Left lung (tissue), 10 donors: Measurements from ENCODE around the gene PTH1R. TPM values are rescaled to one million over a fixed set of nuclear protein-coding genes. Genes with fewer than 3 reads are reported as not detected.

ENCODE experiments used
- ATAC-seq: fragments of 200-7000 bp; cut with Tn5 transposase; one replicate; pipeline ENCODE4 v1.9.1; 2020; ENCODE audit warnings: moderate library complexity
- DNase-seq, 4 donors: peaks; one replicate each; pipeline ENCODE4 v3.0.0-alpha.2; 2013 to 2020
- H3K27ac ChIP-seq, 2 donors: fragments of 200-600 bp; sonication (generic) in 1 of 2; one replicate each; pipeline versions ENCODE4 v1.5.0 to v1.8.0; 2020 to 2021
- H3K27me3 ChIP-seq, 2 donors: fragments of 200-600 bp; sonication (generic) in 1 of 2; one replicate each; pipeline versions ENCODE4 v1.5.0 to v1.8.0; 2020 to 2021
- H3K36me3 ChIP-seq, 2 donors: fragments of 200-600 bp; sonication (generic) in 1 of 2; one replicate each; pipeline versions ENCODE4 v1.5.0 to v1.8.0; 2020 to 2021
- H3K4me1 ChIP-seq, 2 donors: fragments of 200-600 bp; one replicate each; pipeline ENCODE4 v1.8.0; 2021
- H3K4me3 ChIP-seq, 2 donors: fragments of 200-600 bp; sonication (generic) in 1 of 2; one replicate each; pipeline versions ENCODE4 v1.5.0 to v1.8.0; 2020 to 2021; ENCODE audit warnings: mild to moderate bottlenecking in 1 of 2
- H3K9me3 ChIP-seq, 2 donors: fragments of 200-600 bp; sonication (generic) in 1 of 2; one replicate each; pipeline versions ENCODE4 v1.5.0 to v1.8.0; 2020 to 2021
- intact Hi-C, 2 donors: fragments of 100-400 bp; cut with DNase I; formaldehyde crosslinking; loops; one replicate each; pipeline versions ENCODE4 v1.11.2 to v1.14.2; 2022
- polyA plus RNA-seq, 6 donors: library from polyadenylated mRNA; unstranded; fragments of 120-200 nt; gene quantifications; one replicate each; pipeline ENCODE4 v1.2.1, GENCODE V29; 2013; ENCODE audit not compliant: insufficient read length in 6 of 6
- total RNA-seq, 2 donors: library from RNA; stranded (reverse); fragmentation: NEBNext Ultra II Directional; extraction: Animal tissue kit (Norgen Biotek cat#: 25700); gene quantifications; one replicate each; pipeline ENCODE4 v1.2.1, GENCODE V29; 2021
- TF ChIP-seq, protein P1 (sequence below), 2 donors: fragments of 200-600 bp; sonication (generic) in 1 of 2; IDR thresholded peaks; one replicate each; pipeline versions ENCODE4 v1.5.0 to v1.8.0; 2021; ENCODE audit warnings: antibody characterized with exemption in 2 of 2
- donor health status: DM: no; HTN: yes; CAD: no.
- donor health status: DM: no; HTN: no; CAD: no.

Gene PTH1R
- total and polyA plus RNA-seq, 8 donors: 12.0 to 131 (median 73.6) TPM

DNA sequence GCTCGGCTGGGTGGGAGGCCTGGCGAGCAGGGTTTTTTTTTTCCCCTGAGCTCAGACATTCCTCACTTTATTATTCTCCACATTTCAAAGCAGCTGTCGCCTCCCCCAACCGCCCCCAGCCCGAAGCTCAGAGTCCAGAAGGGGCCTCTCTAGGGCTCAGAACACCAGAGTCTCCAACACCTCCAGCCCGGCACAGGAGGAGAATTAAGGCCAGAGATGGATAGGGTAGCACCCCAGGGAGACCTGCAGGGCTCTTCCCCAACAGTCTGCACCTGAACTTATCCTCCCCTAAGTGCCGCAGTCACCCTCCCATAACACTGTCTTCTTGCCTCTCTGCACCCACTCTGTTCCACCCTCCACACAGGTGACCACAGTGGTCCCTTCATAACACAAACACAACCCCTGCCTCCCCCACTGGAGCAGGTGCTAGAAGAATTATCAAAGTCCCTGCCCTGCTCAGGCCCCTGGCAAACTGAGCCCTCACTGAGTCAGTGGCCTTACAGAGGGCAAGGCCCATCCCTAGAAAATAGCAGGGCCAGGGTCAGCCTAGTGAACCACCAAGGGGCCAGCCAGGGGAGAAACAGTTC is 28.4 kb upstream of the PTH1R start:
- Histone ChIP-seq H3K4me3 (no peak overlapping the region), H3K27ac (no peak overlapping the region), H3K4me1 (peaks cover 12 to 17% of the 10 kb centered on the region in 2 donors), H3K27me3 (peaks cover 0 to 25% of the 10 kb centered on the region in 2 donors), H3K36me3 (no peaks in the 10 kb centered on the region), H3K9me3 (no peaks in the 10 kb centered on the region)
- TF ChIP-seq, protein P1, sequence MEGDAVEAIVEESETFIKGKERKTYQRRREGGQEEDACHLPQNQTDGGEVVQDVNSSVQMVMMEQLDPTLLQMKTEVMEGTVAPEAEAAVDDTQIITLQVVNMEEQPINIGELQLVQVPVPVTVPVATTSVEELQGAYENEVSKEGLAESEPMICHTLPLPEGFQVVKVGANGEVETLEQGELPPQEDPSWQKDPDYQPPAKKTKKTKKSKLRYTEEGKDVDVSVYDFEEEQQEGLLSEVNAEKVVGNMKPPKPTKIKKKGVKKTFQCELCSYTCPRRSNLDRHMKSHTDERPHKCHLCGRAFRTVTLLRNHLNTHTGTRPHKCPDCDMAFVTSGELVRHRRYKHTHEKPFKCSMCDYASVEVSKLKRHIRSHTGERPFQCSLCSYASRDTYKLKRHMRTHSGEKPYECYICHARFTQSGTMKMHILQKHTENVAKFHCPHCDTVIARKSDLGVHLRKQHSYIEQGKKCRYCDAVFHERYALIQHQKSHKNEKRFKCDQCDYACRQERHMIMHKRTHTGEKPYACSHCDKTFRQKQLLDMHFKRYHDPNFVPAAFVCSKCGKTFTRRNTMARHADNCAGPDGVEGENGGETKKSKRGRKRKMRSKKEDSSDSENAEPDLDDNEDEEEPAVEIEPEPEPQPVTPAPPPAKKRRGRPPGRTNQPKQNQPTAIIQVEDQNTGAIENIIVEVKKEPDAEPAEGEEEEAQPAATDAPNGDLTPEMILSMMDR (IDR thresholded peaks at IDR 0.05): no peak
- DNase-seq (no peak), ATAC-seq (no peak)
- intact Hi-C loops: no loop called here

DNA sequence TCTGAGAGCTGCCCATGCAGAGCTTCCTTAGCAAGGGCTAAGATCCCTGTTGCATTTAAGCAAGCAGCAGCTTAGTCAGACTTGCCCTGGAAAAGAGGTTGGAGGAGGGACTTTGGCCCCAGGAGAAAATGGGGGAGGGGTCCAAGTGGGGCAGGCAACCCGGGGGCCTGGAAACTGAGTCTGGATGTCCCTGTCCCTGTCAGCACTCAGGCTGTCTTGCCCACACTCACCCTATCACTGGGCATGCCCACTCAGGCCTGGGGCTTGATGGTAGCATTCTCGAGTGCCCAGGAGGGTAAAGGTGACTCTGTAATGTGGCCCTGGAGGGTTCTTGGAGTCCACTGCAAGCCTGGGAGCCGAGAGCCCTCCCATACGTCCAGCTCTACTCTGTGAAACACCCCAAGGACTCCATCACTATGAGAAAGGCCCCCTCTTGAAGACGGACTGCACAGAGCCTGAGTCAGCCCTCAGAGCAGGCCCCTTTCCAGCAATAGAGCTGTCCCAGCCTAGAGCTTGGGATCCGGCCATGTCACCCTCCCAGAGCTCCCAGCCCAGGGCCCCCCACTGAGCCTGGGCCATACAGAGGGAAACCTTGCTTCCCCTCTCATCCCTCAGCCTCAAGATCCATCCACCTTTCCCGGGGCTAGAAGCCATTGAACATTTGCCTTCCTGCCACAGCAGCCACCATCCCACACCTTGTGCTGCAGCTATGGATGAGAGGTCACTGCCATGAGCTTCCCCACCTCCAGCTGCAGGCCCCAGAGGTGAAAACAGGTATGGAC is 27.6 kb upstream of the PTH1R start:
- intact Hi-C loops: no loop called here
- peaks cover 12 to 17% of the 10 kb centered on the region in 2 donors for H3K4me1 ChIP-seq
- peak in 1 of 4 donors; percentile 25 for DNase-seq

DNA sequence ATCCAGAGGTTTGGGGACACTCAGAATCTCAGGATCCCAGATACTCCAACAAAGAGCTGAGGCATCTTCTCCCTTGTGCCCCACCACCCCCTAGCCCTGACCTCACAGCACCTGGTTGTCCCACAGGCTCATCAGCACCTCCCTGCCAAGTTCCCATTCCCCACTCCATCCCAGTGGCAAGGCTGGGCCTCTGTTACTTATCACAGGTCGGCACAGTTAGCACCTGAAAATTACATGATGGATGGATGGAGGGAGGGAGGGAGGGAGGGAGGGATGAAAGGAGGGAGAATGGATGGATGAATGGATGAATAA is 27.1 kb upstream of the PTH1R start:
- Histone ChIP-seq H3K4me3 (no peak overlapping the region), H3K27ac (no peak overlapping the region), H3K27me3 (peaks cover 0 to 20% of the 10 kb centered on the region in 2 donors), H3K36me3 (no peaks in the 10 kb centered on the region), H3K4me1 (peaks cover 8 to 12% of the 10 kb centered on the region in 2 donors), H3K9me3 (no peaks in the 10 kb centered on the region)
- ATAC-seq (no peak), DNase-seq (no peak)
- TF ChIP-seq, protein P1 (IDR thresholded peaks at IDR 0.05): no peak
- intact Hi-C loops: no loop called here

More for the DNA sequence above, 27.6 kb upstream of the PTH1R start:
- no peaks in the 10 kb centered on the region for H3K36me3 ChIP-seq
- H3K9me3 ChIP-seq: no peaks in the 10 kb centered on the region
- TF ChIP-seq, protein P1 (IDR thresholded peaks at IDR 0.05): no peak
- H3K27ac ChIP-seq: no peak overlapping the region
- peaks cover 0 to 25% of the 10 kb centered on the region in 2 donors for H3K27me3 ChIP-seq
- no peak overlapping the region for H3K4me3 ChIP-seq
- no peak for ATAC-seq

DNA sequence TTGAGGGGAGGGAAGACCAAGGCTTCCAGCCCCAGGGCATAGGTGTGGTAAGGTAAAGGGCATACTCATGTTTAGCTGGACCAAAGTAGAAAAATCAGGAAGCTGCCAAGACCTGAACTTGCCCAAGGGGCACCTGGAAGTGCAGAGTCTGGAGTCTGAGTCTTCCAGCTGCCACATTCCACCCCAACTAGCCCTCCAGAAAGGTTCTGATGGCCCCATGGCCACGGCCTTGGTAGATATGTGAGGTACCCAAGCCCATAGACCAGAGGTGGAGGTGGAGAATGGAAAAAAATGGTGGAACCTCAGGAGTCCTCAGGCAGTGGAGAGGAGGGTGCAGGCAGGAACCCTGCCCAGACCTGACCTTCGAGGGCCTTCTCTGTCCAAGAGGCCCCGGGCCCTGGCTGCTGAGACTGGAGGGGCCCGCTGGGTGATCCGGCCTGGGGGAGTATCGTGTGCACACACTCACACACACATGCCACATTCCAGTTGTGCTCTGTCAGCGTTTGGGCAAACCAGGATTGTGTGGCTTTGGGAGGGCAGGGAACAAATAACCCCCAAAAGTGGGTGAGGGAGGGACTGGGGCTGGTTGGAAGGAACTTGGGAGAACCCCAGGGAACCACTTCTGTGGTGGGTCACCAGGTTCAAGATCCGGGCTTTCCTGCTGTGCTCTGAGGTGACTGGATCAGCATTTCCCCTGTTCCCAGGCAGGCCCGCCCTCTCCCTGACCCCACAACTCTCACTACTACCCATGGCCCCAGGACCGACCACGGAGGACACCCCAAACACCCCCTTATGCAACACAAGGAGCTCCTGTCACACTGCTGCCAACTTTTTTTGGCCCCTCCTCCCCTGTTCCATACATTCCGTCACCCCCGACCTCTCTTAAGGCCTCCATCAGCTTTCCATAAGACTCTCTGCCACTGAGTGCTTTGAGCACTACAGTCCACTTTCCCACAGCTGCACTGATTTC is 25.9 kb upstream of the PTH1R start:
- Histone ChIP-seq H3K36me3 (no peaks in the 10 kb centered on the region), H3K27ac (no peak overlapping the region), H3K27me3 (peaks cover 0 to 8% of the 10 kb centered on the region in 2 donors), H3K4me3 (no peak overlapping the region), H3K9me3 (no peaks in the 10 kb centered on the region), H3K4me1 (peaks cover 0 to under 1% of the 10 kb centered on the region in 2 donors)
- DNase-seq (peak in 1 of 4 donors; percentile 10), ATAC-seq (no peak)
- intact Hi-C loops: no loop called here
- TF ChIP-seq, protein P1 (IDR thresholded peaks at IDR 0.05): no peak
